NCI-H1105 treated with DMSO at 0.1 percent for 48 hours (cell line): ENCODE data around the gene CENPX.
"Not testable (repeated sequence)": the region's sequence is repeated elsewhere in the genome, so short reads cannot be mapped to it uniquely, and the experiment has no call there.

ENCODE experiments used
- DNase-seq: peaks from one replicate; lab custom pipeline; 2025; lab: John Stamatoyannopoulos, UW

CENPX gene

DNA sequence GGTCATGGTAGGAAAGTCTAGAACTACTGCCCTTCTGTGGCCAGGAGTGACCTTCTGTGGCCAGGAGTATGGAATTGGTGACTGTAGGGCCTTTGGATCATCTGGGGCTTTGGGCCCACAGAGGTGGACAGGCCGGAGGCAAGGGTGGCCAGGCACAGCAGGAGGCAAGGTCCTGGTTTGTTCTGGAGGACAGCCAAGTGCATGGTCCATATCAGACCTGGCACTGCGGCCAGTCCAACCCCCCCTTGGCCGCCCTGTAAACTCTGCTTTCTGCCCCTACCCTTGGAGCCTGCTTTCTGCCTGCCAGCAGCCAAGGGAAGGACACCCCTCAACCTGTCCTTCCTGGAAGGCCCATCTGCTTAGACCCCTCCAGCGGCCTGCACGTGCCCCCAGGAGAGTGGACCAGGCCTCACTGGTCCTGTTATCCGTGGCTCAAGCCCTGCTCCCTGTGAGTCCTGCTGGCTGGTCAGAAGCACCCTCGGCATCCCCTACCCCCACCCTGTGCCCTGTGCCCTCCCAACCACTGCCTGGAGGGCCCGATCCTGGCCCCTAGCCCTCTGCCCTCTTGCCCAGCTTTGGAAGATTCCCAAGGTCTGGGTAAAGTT, 17.1 kb upstream of the CENPX start:
- no peak for DNase-seq

DNA sequence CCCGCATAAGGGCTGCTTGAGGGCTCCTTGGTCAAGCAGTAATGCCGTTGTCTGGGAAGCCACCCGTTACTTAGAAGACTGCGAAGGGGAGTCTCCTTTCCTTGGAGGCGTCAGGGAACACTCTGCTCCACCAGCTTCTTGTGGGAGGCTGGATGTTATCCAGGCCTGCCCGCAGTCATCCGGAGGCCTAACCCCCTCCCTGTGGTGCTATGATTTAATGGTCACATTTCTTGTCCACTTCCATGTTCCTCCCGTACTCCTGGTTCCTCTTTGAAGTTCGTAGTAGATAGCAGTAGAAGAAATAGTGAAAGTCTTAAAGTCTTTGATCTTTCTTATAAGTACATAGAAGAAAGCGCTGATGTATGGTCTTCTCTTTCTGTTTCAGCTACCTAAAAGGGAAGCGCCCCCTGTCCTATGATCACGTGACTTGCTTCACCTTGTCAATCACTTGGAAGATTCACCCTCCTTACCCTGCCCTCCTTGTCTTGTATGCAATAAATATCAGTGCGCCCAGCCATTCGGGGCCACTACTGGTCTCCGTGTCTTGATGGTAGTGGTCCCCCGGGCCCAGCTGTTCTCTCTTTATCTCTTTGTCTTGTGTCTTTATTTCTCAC, 16.2 kb upstream of the CENPX start:
- DNase-seq: not testable (repeated sequence)

DNA sequence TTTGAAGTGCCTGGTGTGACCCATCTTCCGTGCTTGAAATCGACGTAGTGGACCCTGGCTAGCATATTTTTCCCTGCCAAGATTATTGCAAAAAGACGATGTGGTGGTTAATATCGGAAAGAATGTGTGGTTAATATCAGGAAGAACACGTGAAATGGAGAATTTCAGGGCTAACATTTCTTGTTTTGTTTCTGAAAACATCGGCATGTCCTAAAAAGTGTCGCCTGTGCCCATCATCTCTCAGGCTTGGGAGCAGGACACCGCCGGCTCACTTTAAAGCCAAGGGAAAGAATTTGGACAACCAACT, 15.2 kb upstream of the CENPX start:
- no peak for DNase-seq

DNA sequence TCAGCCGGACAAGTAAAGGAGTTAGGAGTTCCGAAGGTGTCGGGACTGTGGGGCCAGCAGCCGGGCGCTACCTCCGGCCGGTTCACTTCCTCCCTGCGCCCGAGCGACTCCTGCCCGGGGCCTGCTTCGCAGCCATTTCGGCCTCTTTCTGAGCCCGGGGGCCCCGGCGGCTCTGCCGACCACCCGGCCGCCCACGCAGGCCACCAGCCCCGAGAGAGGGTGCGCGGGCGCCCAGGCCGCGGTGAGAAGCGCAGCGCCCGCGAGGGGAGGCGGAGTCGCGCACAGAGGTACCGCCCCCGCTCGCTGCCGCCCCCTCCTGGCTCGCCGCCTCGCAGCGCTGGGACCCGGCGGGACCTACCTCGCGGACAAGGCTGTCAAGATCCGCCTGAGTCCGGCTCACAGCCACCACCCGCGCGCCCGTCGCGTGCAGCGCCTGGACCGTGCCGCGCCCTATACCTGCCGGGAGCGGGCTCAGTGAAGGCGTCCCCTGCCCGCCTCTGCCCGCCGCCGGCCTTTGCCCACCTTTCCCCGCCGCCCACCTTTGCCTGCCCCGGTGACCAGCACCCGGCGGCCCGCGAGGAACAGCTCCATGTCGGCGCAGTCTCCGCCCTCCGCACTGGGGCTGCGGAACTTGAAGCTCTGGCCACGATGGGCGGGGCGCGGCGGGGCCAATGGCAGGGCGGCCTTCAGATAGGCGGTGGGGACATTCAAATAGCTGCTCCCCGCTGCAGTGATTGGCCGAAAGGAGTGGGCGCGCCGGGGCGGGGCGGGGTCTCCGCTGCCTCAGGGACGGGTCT, 14.6 kb upstream of the CENPX start, which contains the start of gene DCXR:
Gene DCXR, minus strand, starts transcription at position 606 of the 797 bp plus-strand sequence. Its CDS starts 15 bp downstream, at position 591.
- peak; percentile 92 for DNase-seq

DNA sequence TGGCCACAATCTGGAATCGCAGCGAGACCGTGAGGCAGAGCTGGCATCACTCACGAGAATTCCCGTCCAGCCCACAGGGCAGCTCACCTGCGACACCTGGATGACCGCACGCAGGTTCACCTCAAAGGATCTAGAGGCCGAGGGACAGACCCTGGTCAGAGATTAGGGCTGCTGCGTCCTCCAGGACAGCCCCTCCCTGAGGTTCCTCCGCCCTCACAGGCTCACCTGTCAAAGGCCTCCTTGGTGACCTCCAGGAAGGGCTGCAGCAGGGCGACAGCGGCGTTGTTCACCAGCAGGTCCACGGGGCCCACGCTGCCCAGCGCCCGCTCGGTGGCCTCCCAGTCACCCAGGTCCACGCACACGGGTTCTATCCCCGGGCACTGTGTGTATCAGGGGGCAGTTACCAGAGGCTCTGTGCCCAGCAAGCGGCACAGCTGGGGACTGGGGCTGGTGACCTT, 14.0 kb upstream of the CENPX start:
- no peak for DNase-seq

DNA sequence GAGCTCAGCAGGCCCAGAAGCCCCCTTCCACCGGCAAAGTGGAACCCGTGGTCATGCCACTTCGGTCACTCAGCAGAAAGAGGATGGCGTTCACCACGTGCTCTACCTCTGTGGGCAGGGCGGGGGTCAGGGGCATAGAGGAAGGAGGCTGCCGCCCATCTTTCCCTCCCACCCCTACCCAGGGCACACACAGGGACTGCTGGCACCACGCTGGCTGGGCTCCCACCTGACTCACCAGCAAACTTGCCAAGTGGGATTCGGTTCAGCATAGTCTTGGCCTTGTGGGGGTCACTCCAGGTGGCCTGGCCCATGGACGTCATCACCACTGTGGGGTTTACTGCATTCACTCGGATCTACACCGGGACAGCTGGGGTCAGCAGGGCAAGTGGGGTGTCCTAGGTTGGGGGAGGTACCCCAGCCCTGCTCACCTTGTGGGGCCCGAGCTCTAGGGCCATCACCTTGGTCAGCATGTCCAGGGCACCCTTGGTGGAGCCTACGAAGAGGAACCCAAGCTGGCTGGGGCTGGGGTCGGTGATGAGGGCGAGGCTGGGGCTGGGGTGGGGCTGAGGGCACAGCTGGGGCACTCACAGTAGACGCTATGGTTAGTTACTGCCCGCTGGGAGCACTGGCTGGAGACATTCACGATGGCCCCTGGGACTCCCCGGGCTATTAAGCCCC, 13.4 kb upstream of the CENPX start:
- DNase-seq: no peak

DNA sequence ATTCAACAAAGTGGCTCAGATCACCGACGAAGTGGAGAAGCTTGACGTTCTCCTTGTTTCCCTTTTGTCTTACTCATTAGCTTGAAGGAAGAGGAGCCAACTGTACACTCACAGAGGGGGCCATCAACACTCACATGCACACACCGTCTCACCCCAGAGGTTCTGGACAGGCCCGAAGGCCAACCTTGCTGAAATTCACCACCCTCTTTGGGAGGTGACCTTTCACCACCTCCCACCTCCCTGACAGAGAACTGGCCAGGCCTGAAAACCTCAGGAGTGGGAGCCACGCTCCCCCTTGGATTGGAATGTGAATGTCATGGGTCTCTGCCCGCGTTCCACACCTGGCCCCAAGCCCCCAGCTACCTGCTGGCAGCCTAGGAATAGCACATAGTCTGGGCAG, 12.8 kb upstream of the CENPX start:
- DNase-seq: no peak

DNA sequence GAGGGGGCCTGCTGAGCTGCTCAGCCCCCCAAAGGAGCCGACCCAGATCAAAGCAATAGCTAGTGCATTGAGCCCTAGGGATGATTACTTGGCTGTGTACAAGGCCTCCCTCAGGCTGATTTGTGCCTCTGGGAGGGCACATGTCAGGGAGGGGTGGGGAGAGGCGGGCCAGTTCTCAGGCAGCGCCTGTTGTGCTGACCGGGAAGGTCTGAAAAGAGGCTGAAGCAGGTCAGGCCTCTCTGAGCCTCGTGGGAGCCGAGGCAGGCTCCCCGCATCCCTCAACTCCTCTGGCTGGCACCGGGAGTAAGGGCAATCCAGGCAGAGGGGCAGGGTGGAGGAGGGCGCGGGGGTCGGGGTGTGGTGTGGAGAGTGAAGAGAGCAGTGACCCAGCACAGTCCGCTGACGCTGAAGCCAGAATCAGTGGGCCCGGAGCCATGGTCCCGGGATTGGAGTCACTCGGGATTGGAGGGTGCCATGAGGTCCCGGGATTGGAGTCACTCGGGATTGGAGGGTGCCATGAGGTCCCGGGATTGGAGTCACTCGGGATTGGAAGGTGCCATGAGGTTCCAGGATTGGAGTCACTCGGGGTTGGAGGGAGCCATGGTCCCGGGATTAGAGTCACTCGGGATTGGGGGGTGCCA, 11.8 kb upstream of the CENPX start:
- no peak for DNase-seq

- no peak for DNase-seq
Observed at GRCh38 chr17:82033359-82034085, 10.8 kb upstream of the CENPX start.

DNA sequence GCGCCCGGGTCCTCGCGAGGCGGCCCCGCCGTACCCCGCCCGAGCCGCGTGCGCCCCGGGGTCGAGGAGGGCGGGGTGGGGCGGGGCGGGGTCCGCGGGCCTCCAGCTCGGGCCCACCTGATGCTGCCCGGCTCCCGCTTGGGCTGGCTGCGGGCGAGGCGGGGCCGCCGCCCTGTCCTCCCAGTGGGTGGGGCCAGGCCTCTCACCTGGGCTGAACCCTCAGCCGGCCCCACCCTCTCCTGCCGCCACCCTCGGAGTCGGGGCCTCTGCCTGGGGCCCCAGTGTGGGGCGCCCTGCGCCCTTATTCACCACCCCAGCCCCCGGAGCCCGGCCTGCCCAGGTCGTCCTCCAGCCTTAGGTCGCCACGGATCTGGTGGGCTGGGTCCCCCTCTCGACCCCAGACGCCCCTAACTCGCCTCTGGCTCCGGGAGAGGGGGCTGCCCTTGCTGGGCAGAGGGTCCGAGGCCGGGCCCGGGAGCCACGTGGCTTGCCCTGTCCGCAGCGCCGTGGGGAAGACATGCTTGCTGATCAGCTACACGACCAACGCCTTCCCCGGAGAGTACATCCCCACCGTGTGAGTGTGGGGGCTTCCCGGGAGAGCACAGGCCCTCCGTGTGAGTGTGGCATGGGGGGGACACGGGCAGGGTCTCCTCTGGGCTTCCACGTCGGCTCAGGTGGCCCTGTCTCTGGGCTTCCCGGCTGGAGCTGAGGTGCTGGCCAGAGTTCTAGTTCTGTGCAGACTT, 9.4 kb upstream of the CENPX start:
- peak; percentile 20 for DNase-seq

DNA sequence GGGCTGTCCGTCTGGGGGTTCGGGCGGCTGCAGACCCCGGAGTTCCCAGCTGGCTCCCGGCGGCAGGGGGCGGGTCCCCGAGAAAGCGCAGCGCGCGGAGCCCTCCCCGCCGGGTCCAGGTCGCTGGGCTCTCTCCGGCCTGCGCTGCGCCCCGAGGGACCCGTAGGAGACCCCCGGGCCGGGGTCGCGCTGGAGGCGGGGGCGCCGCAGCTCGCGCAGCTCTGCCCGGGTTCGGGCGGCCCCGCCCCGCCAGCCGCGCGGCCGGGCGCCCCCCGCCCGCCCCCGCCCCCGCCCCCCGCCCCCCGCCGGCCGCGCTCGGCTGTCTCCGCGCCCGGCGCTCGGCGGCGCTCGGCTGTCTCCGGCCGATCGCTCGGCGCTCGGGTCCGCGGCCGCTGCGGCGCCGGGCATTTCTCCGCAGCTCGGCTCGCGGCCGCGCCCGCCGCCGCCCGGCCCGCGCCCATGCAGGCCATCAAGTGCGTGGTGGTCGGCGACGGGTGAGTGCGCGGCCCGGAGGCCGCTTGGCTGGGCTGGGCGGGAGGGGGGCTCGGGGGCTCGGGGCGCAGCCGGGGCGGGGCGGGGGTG, 8.7 kb upstream of the CENPX start, which contains the start of gene RAC3:
Gene RAC3, plus strand, starts transcription at position 376 of the 582 bp plus-strand sequence. Its CDS starts 84 bp downstream, at position 460.
- DNase-seq: peak; percentile 25

DNA sequence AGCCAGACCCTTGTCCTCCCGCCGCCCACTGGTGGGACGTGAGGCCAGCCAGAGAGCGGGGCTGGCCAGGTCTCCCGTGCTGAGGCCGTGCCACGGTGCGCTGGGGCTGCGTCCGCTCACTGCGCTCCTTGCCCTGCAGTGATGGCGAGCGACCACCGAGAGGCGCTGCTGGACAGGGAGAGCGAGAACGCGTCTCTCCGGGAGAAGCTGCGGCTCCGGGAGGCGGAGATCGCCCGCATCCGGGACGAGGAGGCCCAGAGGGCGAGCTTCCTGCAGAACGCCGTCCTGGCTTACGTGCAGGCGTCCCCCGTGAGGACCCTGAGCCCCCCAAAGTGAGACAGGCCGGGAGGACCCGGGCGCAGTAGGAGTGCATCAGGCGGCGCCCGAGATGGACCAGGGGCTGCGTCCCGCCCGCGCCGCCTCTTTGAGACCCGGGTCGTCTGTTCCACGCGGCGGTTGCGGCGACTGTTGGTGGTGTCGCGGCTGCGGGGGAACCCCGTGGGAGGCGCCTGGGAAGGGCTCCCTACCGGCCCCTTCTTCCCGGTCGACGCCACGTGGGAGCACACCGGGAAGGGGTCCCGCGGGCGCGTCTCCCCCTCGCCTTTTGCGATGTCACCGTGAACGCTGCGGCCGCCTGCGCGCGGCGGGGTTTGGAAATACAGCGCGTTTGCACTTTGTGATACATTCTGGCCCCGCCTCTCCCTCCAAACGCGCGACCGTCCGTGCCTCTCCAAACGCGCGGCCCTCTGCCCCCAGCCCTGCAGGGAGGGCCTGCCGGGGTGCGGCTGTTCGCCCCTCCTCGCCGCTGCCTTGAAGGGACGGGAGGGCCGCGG, 8.0 kb upstream of the CENPX start:
- DNase-seq: peak; percentile 66

GRCh38 chr17:82029990-82030469, 7.4 kb upstream of the CENPX start:
- DNase-seq: no peak

DNA sequence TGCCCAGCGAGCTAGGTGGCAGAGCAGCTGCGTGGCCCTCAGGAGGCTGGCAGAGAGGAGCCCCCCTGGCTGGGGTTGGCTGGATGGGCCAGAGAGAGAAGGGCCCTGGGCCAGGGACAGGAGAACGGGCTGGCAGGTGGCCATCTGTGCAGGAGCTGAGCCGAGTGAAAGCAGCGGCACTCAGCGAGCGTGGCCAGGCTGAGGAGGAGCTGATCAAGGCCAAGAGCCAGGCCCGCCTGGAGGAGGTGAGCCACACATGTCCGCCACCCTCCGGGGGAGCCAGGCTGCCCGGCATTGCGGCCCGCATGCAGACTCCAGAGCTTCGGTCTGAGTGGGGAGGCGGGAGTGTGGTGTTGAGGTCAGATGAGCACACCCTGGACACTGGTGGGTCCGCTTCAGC, 6.7 kb upstream of the CENPX start:
- DNase-seq: no peak

GRCh38 chr17:82028966-82029365, 6.3 kb upstream of the CENPX start:
- DNase-seq: no peak

DNA sequence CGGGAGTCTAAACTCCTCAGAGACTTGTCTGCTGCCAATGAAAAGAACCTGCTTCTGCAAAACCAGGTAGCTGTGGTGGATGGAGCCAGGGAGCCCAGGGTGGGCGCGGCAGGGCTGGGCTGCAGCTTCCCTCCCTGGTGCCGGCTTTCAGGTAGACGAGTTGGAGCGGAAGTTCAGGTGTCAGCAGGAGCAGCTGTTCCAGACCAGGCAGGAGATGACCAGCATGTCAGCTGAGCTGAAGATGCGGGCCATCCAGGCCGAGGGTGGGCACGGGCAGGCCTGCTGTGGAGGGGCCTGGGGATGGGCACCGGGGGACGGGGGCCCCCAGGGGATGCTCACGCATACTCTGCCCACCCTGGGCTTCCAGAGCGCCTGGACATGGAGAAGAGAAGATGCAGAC, 5.6 kb upstream of the CENPX start:
- no peak for DNase-seq

DNA sequence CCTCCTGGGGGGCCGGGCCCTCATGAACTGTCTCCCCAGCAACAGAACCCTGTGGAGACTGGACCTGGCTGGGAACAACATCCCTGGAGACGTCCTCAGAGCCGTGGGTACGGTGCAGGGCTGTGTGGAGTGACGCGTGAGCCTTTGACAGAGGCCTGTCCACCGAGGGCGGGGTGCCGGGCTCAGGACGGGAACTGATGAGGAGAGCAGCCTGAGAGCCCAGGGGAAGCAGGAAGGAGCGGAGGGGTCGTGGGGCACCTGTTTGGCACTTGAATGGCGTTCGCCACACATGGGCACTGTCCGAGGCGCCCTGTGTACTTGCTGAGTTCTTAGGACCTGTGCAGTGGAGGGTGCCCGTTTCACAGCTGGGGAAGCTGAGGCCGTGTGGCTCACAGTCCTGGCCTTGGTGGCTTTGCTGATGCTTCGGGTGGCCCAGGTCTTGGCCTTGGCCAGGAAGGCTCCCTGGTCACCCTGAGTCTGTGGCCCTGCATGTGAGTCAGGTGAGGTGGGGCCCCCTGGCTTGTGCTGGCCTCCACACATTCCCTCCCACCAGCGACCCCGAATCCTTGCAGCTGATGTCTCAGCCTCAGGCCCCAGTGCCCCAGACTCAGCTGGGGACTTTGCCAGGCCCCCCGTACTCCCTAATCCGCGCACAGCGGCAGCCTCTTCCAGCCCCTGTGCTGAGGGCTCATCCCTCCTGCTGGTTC, 2.9 kb upstream of the CENPX start:
- DNase-seq: no peak

DNA sequence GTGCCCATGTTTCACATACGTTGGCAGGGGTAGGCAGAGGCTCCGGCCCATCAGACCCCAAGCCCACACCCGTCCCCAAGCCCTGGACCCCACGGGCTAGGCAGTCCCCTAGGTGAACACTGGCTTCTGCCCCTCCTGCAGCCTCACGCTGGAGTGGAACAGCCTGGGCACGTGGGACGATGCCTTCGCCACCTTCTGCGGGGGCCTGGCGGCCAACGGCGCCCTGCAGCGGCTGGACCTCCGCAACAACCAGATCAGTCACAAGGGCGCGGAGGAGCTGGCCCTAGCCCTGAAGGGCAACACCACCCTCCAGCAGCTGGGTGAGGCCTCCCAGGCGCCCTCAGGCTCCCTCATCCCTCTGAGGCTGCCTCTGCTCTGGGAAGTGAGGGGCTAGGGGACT, 2.2 kb upstream of the CENPX start:
- no peak for DNase-seq
